ENCODE results near the gene BTBD7. TPM values are rescaled to one million over a fixed set of nuclear protein-coding genes. Genes with fewer than 3 reads are reported as not detected.

BTBD7 gene
- total and polyA plus RNA-seq, 8 donors: 6.3 to 21.6 (median 13.8) TPM

GRCh38 chr14:93269341-93270068 lies 63.3 kb downstream of the BTBD7 start:
- FAIRE-seq (no peak), DNase-seq (no peak), ATAC-seq (peak in 3 of 4 donors; percentile 35 to 57 (median 48))
- 78 to 79% methylated on average over 10 of the region's 10 CpGs for WGBS, 2 donors
- Histone ChIP-seq H3K27ac (no peak overlapping the region), H3K9me3 (no peaks in the 10 kb centered on the region), H3K36me3 (no peaks in the 10 kb centered on the region), H3K4me1 (peaks cover 8 to 13% (median 11%) of the 10 kb centered on the region in 3 donors), H3K4me3 (no peak overlapping the region), H3K27me3 (no peaks in the 10 kb centered on the region)
- intact Hi-C loops (cut with DNase I): no loop called here
- TF ChIP-seq CTCF (IDR thresholded peaks at IDR 0.05): no peak

- Histone ChIP-seq H3K9me3 (no peaks in the 10 kb centered on the region), H3K27me3 (no peaks in the 10 kb centered on the region), H3K4me1 (peaks cover 8 to 13% (median 11%) of the 10 kb centered on the region in 3 donors), H3K4me3 (no peak overlapping the region), H3K27ac (no peak overlapping the region), H3K36me3 (no peaks in the 10 kb centered on the region)
- ATAC-seq (no peak), DNase-seq (no peak), FAIRE-seq (no peak)
- WGBS, 2 donors: 100% methylated on average over 1 of the region's 1 CpG
- intact Hi-C loops (cut with DNase I): no loop called here
- no peak for TF ChIP-seq CTCF (IDR thresholded peaks at IDR 0.05)
Measured at GRCh38 chr14:93268406-93268805, 64.4 kb downstream of the BTBD7 start.

- no peaks in the 10 kb centered on the region for H3K36me3 ChIP-seq
- no peak overlapping the region for H3K4me3 ChIP-seq
- H3K27me3 ChIP-seq: no peaks in the 10 kb centered on the region
- ATAC-seq (peak; percentile 60 to 64 (median 62)), DNase-seq (no peak), FAIRE-seq (no peak)
- H3K4me1 ChIP-seq: peaks cover 8 to 13% (median 11%) of the 10 kb centered on the region in 3 donors
- H3K27ac ChIP-seq: no peak overlapping the region
- TF ChIP-seq CTCF (IDR thresholded peaks at IDR 0.05): no peak
- H3K9me3 ChIP-seq: no peaks in the 10 kb centered on the region
- WGBS, 2 donors: 40 to 41% methylated on average over 3 of the region's 3 CpGs
- intact Hi-C loops (cut with DNase I): no loop called here
Measured at GRCh38 chr14:93267149-93267711, 65.6 kb downstream of the BTBD7 start.

GRCh38 chr14:93266127-93266526 lies 66.7 kb downstream of the BTBD7 start:
- no peak for FAIRE-seq
- H3K27me3 ChIP-seq: no peaks in the 10 kb centered on the region
- H3K4me3 ChIP-seq: no peak overlapping the region
- intact Hi-C loops (cut with DNase I): no loop called here
- TF ChIP-seq CTCF (IDR thresholded peaks at IDR 0.05): no peak
- no peaks in the 10 kb centered on the region for H3K9me3 ChIP-seq
- DNase-seq: no peak
- whole genome bisulfite sequencing, 2 donors: 89 to 90% methylated on average over 6 of the region's 6 CpGs
- peaks cover 8 to 13% (median 11%) of the 10 kb centered on the region in 3 donors for H3K4me1 ChIP-seq
- no peak overlapping the region for H3K27ac ChIP-seq
- no peaks in the 10 kb centered on the region for H3K36me3 ChIP-seq
- no peak for ATAC-seq

GRCh38 chr14:93263416-93263815 lies 69.4 kb downstream of the BTBD7 start:
- Histone ChIP-seq H3K4me1 (peaks cover 8 to 12% (median 11%) of the 10 kb centered on the region in 3 donors), H3K9me3 (no peaks in the 10 kb centered on the region), H3K27ac (no peak overlapping the region), H3K27me3 (no peaks in the 10 kb centered on the region), H3K36me3 (no peaks in the 10 kb centered on the region), H3K4me3 (no peak overlapping the region)
- no peak for TF ChIP-seq CTCF (IDR thresholded peaks at IDR 0.05)
- WGBS, 2 donors: 88 to 96% methylated on average over 1 of the region's 1 CpG
- DNase-seq (no peak), ATAC-seq (no peak), FAIRE-seq (no peak)
- intact Hi-C loops (cut with DNase I): no loop called here

Measured in pancreas (tissue), 10 donors.